K562 (cell line): ENCODE results near the gene SPTBN4. TPM values are rescaled to one million over a fixed set of nuclear protein-coding genes. Genes with fewer than 3 reads are reported as not detected.

Source experiments
- CEBPG ChIP-seq, 3 experiments: fragments of 200-800 bp in 1 of 3; sonication (Bioruptor generic) in 1 of 3; sonication (generic) in 1 of 3; formaldehyde crosslinking in 1 of 3; IDR thresholded peaks in 2 of 3; conservative IDR thresholded peaks in 1 of 3; 2 replicates each; pipeline versions ENCODE4 v1.6.1 to v1.8.0; 2016 to 2022; ENCODE audit warnings: missing compliant biosample characterization in 2 of 3, missing genetic modification characterization in 2 of 3, mild to moderate bottlenecking in 1 of 3, missing genetic modification reagents in 1 of 3
- DPF2 ChIP-seq: fragments of 450-650 bp; IDR thresholded peaks from 2 replicates; pipeline ENCODE4 v1.6.1; 2016
- EZH2 ChIP-seq: IDR thresholded peaks from 2 replicates; pipeline ENCODE4 v1.6.1; 2012; ENCODE audit warnings: low read depth, mild to moderate bottlenecking, inconsistent platforms, low read length, borderline replicate concordance
- JUNB ChIP-seq: fragments of 450-650 bp; formaldehyde crosslinking; conservative IDR thresholded peaks from 2 replicates; pipeline ENCODE4 v1.4.0; 2020; ENCODE audit warnings: mild to moderate bottlenecking
- KLF10 ChIP-seq: fragments of 250-450 bp; sonication (Bioruptor Pico); IDR thresholded peaks from 2 replicates; pipeline ENCODE4 v1.6.1; 2021; ENCODE audit warnings: matching md5 sums
- MTA2 ChIP-seq: fragments of 450-650 bp; IDR thresholded peaks from 2 replicates; pipeline ENCODE4 v1.6.1; 2016; ENCODE audit warnings: low read depth
- POLR3A ChIP-seq: IDR thresholded peaks from 2 replicates; pipeline ENCODE4 v1.6.1; 2011; ENCODE audit warnings: borderline replicate concordance, mild to moderate bottlenecking, moderate library complexity; ENCODE audit not compliant: insufficient read length, insufficient read depth; ENCODE audit errors: extremely low read depth
- PRMT5 ChIP-seq: sonication (generic); formaldehyde crosslinking; IDR thresholded peaks from 2 replicates; pipeline ENCODE4 v1.5.0; 2020; ENCODE audit warnings: missing genetic modification reagents
- SMC3 ChIP-seq: conservative IDR thresholded peaks from 2 replicates; pipeline ENCODE4 v1.6.1; 2011; ENCODE audit warnings: low read depth, low read length, improper control_type of control experiment; ENCODE audit not compliant: insufficient read depth
- STAT5B ChIP-seq: fragments of 250-450 bp; sonication (Bioruptor Pico); IDR thresholded peaks from 2 replicates; pipeline ENCODE4 v1.8.0; 2021; ENCODE audit warnings: mild to moderate bottlenecking, inconsistent platforms
- TGIF2 ChIP-seq: sonication (generic); formaldehyde crosslinking; IDR thresholded peaks from 2 replicates; pipeline ENCODE4 v1.8.1; 2022; ENCODE audit warnings: mild to moderate bottlenecking, missing genetic modification reagents, moderate library complexity
- YBX1 ChIP-seq: fragments of 450-650 bp; IDR thresholded peaks from 2 replicates; pipeline ENCODE4 v1.7.1; 2016; ENCODE audit warnings: mild to moderate bottlenecking
- ZBTB40 ChIP-seq, 2 experiments: fragments of 450-650 bp in 1 of 2; sonication (generic) in 1 of 2; formaldehyde crosslinking in 1 of 2; IDR thresholded peaks; 2 replicates each; pipeline versions ENCODE4 v1.7.1 to v1.9.0; 2016 to 2022; ENCODE audit warnings: inconsistent platforms in 1 of 2, mild to moderate bottlenecking in 1 of 2, missing genetic modification reagents in 1 of 2
- ZNF263 ChIP-seq: sonication (generic); formaldehyde crosslinking; IDR thresholded peaks from 2 replicates; pipeline ENCODE4 v1.8.0; 2022; ENCODE audit warnings: mild to moderate bottlenecking, missing genetic modification reagents, borderline replicate concordance
- ZNF408 ChIP-seq: fragments of 250-450 bp; sonication (Bioruptor Pico); IDR thresholded peaks from 2 replicates; pipeline ENCODE4 v1.4.0; 2020; ENCODE audit warnings: low read depth, mild to moderate bottlenecking, moderate library complexity
- ZNF699 ChIP-seq: fragments of 250-450 bp; sonication (Bioruptor Pico); IDR thresholded peaks from 2 replicates; pipeline ENCODE4 v1.8.0; 2021; ENCODE audit warnings: mild to moderate bottlenecking, moderate library complexity; ENCODE audit not compliant: insufficient replicate concordance
- polyA plus RNA-seq, 8 experiments: library from polyadenylated mRNA; depleted of rRNA in 4 of 8; stranded (reverse) in 5 of 8; unstranded in 3 of 8; fragments of >200 nt; fragmentation: Nextera tagmentation in 2 of 8; fragmentation: Illumina TruSeq in 1 of 8; extraction: Ambion mirVana in 2 of 8; extraction: Trizol in 1 of 8; gene quantifications; 2 replicates each; pipeline versions ENCODE4 v1.2.1 to v1.2.3, GENCODE V29; 2011 to 2014; ENCODE audit warnings: inconsistent platforms in 1 of 8, missing spikeins in 1 of 8
- total RNA-seq, 7 experiments: library from RNA; depleted of rRNA in 6 of 7; stranded (reverse); fragments of >200 nt in 6 of 7; fragmentation: Illumina TruSeq in 2 of 7; extraction: Trizol in 2 of 7; gene quantifications; 2 replicates each; pipeline versions ENCODE4 v1.2.1 to v1.2.3, GENCODE V29; 2011 to 2021; ENCODE audit warnings: low replicate concordance in 1 of 7
- TF ChIP-seq, protein P1 (sequence below): sonication (generic); formaldehyde crosslinking; IDR thresholded peaks from 2 replicates; pipeline ENCODE4 v1.5.0; 2020; ENCODE audit warnings: missing genetic modification reagents

The SPTBN4 gene
- total and polyA plus RNA-seq, 9 of the 15 experiments (the other 6 are each of a cell fraction or from before 2014, with no cell fraction given): 0.01 to 1.5 (median 0.86) TPM

GRCh38 chr19:40599331-40599901 is 132.6 kb downstream of the SPTBN4 start (continued):
- TF ChIP-seq ZBTB40 (IDR thresholded peaks at IDR 0.05): 0 out of 2 replicates have a peak, but pooled peaks have one; percentile 42
- TF ChIP-seq ZBTB40 (CRISPR knock-in tag; IDR thresholded peaks at IDR 0.05): no peak
- no peak for TF ChIP-seq KLF10
- TF ChIP-seq, protein P1, sequence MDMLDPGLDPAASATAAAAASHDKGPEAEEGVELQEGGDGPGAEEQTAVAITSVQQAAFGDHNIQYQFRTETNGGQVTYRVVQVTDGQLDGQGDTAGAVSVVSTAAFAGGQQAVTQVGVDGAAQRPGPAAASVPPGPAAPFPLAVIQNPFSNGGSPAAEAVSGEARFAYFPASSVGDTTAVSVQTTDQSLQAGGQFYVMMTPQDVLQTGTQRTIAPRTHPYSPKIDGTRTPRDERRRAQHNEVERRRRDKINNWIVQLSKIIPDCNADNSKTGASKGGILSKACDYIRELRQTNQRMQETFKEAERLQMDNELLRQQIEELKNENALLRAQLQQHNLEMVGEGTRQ (CRISPR knock-in tag): no peak
- TF ChIP-seq EZH2: no peak
- no peak for TF ChIP-seq SMC3
- TF ChIP-seq STAT5B (CRISPR knock-in tag): no peak
- no peak for TF ChIP-seq POLR3A
- peak; percentile 46; the same call in 1 of the 2 replicates for TF ChIP-seq ZNF263 (CRISPR knock-in tag)
- no peak for TF ChIP-seq TGIF2 (CRISPR knock-in tag)
- peak; percentile 38 for TF ChIP-seq MTA2
- TF ChIP-seq ZNF408 (CRISPR knock-in tag): no peak
- TF ChIP-seq ZNF699 (CRISPR knock-in tag): no peak
- peak; percentile 18; the same call in 1 of the 2 replicates for TF ChIP-seq YBX1
- no peak for TF ChIP-seq JUNB (CRISPR knock-in tag)
- peak; percentile 69 for TF ChIP-seq DPF2
- TF ChIP-seq CEBPG (CRISPR knock-in tag; IDR thresholded peaks at IDR 0.05): no peak
- TF ChIP-seq CEBPG (tag; conservative IDR thresholded peaks at IDR 0.05 in 1 of 2, IDR thresholded peaks at IDR 0.05 in 1 of 2): no peak
- no peak for TF ChIP-seq PRMT5 (CRISPR knock-in tag)
